Measurements from ENCODE around the gene FRAS1.

The FRAS1 gene

DNA sequence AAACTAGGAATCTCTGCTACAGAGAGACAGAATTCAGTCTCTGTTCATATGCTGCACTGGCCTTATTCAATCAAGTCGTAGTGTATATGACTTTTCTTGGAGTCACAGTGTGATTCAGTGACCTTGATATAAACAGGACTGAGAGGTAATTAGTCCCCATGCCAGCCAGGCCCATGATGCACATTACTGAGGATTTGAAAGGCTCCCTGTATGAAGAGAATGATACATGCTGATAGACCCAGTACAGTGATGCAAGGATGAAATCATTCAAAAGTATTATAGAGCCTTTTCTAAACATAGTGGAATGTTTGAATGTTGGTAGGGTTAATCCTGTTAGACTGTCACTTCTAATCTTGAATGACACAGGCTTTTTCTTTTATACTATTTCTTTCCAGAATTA, 528.5 kb downstream of the FRAS1 start:
- peak; percentile 63 for DNase-seq (ENCODE audit: low spot score)

DNA sequence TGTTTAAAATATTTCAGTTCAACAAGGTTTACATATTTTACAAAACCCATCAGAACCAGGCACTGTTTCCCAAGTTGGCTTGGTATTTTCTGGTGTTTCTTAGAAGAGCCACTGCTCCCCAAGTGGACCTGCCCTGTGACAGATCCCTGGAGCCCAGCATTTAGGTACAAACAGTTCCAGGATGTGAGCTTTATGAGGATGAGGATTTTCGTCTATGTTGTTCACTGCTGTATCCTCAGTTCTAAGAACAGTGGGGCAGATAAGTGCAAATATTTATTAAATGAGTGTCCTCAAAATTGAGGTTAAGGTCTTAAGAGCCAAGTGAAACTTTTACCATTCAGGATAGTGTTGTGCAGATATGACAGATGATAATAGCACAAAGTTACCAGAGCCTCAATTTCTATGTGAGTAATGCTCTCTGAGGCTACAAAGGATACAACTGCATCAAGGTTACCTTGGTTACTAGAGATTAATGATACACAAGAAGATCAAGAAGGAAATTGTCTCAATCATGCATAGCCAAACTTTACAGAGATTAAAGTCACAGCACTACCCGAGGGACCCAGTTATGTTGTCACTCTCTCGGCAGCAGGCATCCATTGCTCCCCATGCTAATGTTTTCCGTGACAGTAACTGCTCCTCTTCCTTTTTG, 531.9 kb downstream of the FRAS1 start:
- DNase-seq (ENCODE audit: low spot score) = no peak

DNA sequence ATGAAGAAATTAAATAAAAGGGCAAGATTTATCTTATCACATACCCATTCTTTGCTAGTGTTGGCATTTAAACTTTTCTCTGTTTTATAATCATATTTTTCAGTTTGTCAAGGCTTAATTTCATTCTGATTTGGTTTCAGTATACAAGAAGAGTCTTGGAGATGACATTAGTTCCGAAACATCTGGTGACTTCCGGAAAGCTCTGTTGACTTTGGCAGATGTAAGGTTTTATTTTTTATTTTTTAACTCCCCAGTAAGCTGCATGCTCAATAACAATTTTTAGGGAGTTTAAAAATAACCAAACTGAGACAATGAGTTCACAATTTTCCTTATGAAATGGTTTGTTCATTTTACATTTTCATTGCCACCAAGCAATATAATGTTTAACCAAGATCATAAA, 534.3 kb downstream of the FRAS1 start:
- no peak for DNase-seq (ENCODE audit: low spot score)

DNA sequence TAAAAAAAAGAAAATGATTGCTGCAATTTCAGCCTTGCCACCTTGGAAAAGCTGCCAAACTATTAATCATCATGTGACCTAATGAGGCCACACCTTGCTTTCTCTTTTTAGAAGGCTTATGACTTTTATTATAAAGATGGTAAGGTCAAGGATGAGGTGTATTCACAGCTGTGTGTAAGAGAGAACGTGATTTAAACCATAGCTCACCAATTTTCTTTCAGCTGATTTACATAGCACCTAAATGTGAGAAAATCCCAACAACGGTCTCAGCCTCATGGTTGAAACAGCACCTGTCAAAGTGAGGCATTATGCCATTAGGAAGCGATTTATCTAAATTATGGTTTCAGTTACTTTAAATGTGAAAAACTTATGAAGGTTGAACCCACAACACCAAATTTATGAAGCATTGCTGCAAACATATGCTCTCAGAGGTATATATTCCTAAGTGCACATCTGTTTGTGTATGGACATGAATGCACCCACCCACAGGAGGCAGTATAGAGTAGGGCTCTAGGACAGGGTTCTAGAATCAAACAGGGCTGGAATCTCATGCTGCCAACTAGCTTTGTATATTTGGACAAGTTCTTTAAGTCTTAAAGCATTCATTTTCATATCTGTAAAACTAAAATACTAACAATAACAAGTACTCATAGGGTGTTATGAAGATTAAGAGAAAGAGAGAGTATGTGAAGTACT, 535.1 kb downstream of the FRAS1 start:
- DNase-seq (ENCODE audit: low spot score) = no peak
